ENCODE measurements around the gene PABPN1.

Gene PABPN1

GRCh38 chr14:23308721-23309445 is 12.4 kb upstream of the PABPN1 start:
- in situ Hi-C loops (cut with HindIII; ENCODE audit: low sequenced_read_pairs) = no loop called here
- no peak for TF ChIP-seq CTCF (IDR thresholded peaks at IDR 0.05; ENCODE audit: low read depth, low read length, missing control alignments)
- DNase-seq (ENCODE audit: low read depth) = no peak
- H3K4me3 ChIP-seq (ENCODE audit: low read depth, low read length) = peak overlapping the region; percentile 67

GRCh38 chr14:23310546-23310945 is 10.7 kb upstream of the PABPN1 start:
- no peak overlapping the region for H3K4me3 ChIP-seq (ENCODE audit: low read depth, low read length)
- DNase-seq (ENCODE audit: low read depth) = no peak
- no peak for TF ChIP-seq CTCF (IDR thresholded peaks at IDR 0.05; ENCODE audit: low read depth, low read length, missing control alignments)
- in situ Hi-C loops (cut with HindIII; ENCODE audit: low sequenced_read_pairs) = no loop called here

GRCh38 chr14:23316300-23316699 is 5.0 kb upstream of the PABPN1 start:
- in situ Hi-C loops (cut with HindIII; ENCODE audit: low sequenced_read_pairs) = no loop called here
- no peak for DNase-seq (ENCODE audit: low read depth)
- no peak overlapping the region for H3K4me3 ChIP-seq (ENCODE audit: low read depth, low read length)
- TF ChIP-seq CTCF (IDR thresholded peaks at IDR 0.05; ENCODE audit: low read depth, low read length, missing control alignments) = no peak

- H3K4me3 ChIP-seq (ENCODE audit: low read depth, low read length) = peak overlapping the region; percentile 35
- in situ Hi-C loops (cut with HindIII; ENCODE audit: low sequenced_read_pairs) = no loop called here
- no peak for DNase-seq (ENCODE audit: low read depth)
- TF ChIP-seq CTCF (IDR thresholded peaks at IDR 0.05; ENCODE audit: low read depth, low read length, missing control alignments) = no peak
These were observed 1.3 kb upstream of the PABPN1 start for GRCh38 chr14:23319746-23320583.

- in situ Hi-C loops (cut with HindIII; ENCODE audit: low sequenced_read_pairs) = no loop called here
- TF ChIP-seq CTCF (IDR thresholded peaks at IDR 0.05; ENCODE audit: low read depth, low read length, missing control alignments) = no peak
These were observed 603 bp downstream of the PABPN1 start for GRCh38 chr14:23321572-23322547.

More at GRCh38 chr14:23321572-23322547, 603 bp downstream of the PABPN1 start:
- no peak for DNase-seq (ENCODE audit: low read depth)
- peak overlapping the region; percentile 59 for H3K4me3 ChIP-seq (ENCODE audit: low read depth, low read length)

All from astrocyte of the cerebellum (primary cell).